Tibial nerve (tissue), 4 donors: ENCODE data around the gene IGLL1. TPM values are rescaled to one million over a fixed set of nuclear protein-coding genes. Genes with fewer than 3 reads are reported as not detected.
"Not testable (repeated sequence)": the region's sequence is repeated elsewhere in the genome, so short reads cannot be mapped to it uniquely, and the experiment has no call there.

ENCODE experiments used
- DNase-seq, 2 donors: peaks; one replicate each; pipeline ENCODE4 v3.0.0-alpha.2; 2019; ENCODE audit warnings: low spot score in 2 of 2
- H3K27ac ChIP-seq, 4 donors: fragments of 200-600 bp; sonication (generic) in 3 of 4; one replicate each; pipeline ENCODE4 v1.5.1; 2017 to 2019; ENCODE audit warnings: mild to moderate bottlenecking in 1 of 4
- H3K27me3 ChIP-seq, 2 donors: fragments of 200-600 bp; sonication (generic) in 1 of 2; one replicate each; pipeline versions ENCODE4 v1.5.1 to v1.6.0; 2017 to 2019
- H3K36me3 ChIP-seq, 3 donors: fragments of 200-600 bp; sonication (generic); one replicate each; pipeline ENCODE4 v1.5.1; 2018 to 2019
- H3K4me1 ChIP-seq, 4 donors: fragments of 200-600 bp; sonication (generic) in 3 of 4; one replicate each; pipeline ENCODE4 v1.5.1; 2017 to 2019
- H3K4me3 ChIP-seq, 4 donors: fragments of 200-600 bp; sonication (generic) in 3 of 4; one replicate each; pipeline ENCODE4 v1.5.1; 2017 to 2019; ENCODE audit warnings: mild to moderate bottlenecking in 1 of 4, moderate library complexity in 1 of 4
- H3K9me3 ChIP-seq, 4 donors: fragments of 200-600 bp; sonication (generic) in 3 of 4; one replicate each; pipeline ENCODE4 v1.5.1; 2017 to 2019
- CTCF ChIP-seq, 5 experiments: fragments of 200-600 bp in 3 of 5; fragments of 450-650 bp in 2 of 5; sonication (generic) in 3 of 5; IDR thresholded peaks; one replicate each; pipeline ENCODE4 v1.5.1; 2016 to 2019; ENCODE audit warnings: antibody characterized with exemption in 5 of 5, mild to moderate bottlenecking in 3 of 5, moderate library complexity in 2 of 5
- EP300 ChIP-seq, 2 donors: sonication (generic); formaldehyde crosslinking; IDR thresholded peaks; one replicate each; pipeline ENCODE4 v1.6.1; 2017; ENCODE audit warnings: antibody characterized with exemption in 2 of 2, mild to moderate bottlenecking in 1 of 2
- POLR2A ChIP-seq, 2 donors: fragments of 450-650 bp; IDR thresholded peaks; one replicate each; pipeline ENCODE4 v1.6.1; 2017; ENCODE audit warnings: antibody characterized with exemption in 2 of 2, mild to moderate bottlenecking in 2 of 2, moderate library complexity in 2 of 2
- WGBS, 2 donors: methylation state at CpG; one replicate each; pipeline ENCODE4 v1.1.5; 2018; 5-methylcytosine and 5-hydroxymethylcytosine counted together
- total RNA-seq, 4 donors: library from RNA; depleted of rRNA; stranded (reverse); fragments of >200 nt; gene quantifications; one replicate each; pipeline ENCODE4 v1.1.0, GENCODE V29; 2016

IGLL1 gene
- total RNA-seq, 4 donors from 2014 or later, result not detected

- no peak overlapping the region for H3K27ac ChIP-seq
- peak overlapping the region in 3 of 4 donors; percentile 25 to 55 (median 37) for H3K4me3 ChIP-seq
- no peak for DNase-seq
- H3K36me3 ChIP-seq, result no peaks in the 10 kb centered on the region
- no peaks in the 10 kb centered on the region for H3K9me3 ChIP-seq
- H3K4me1 ChIP-seq, result peaks cover 0 to 19% (median 13%) of the 10 kb centered on the region in 4 donors
- 5 to 12% methylated on average over 11 of the region's 11 CpGs for WGBS, 2 donors
- peaks cover 0 to 42% of the 10 kb centered on the region in 2 donors for H3K27me3 ChIP-seq
- TF ChIP-seq CTCF (IDR thresholded peaks at IDR 0.05) (no peak), EP300 (IDR thresholded peaks at IDR 0.05) (no peak), POLR2A (IDR thresholded peaks at IDR 0.05) (no peak)
These were observed 14.7 kb downstream of the IGLL1 start for GRCh38 chr22:23565305-23565914.

GRCh38 chr22:23564276-23564675 lies 15.8 kb downstream of the IGLL1 start:
- 74 to 77% methylated on average over 7 of the region's 7 CpGs for WGBS, 2 donors
- Histone ChIP-seq H3K27ac (no peak overlapping the region), H3K27me3 (peaks cover 0 to 42% of the 10 kb centered on the region in 2 donors), H3K9me3 (no peaks in the 10 kb centered on the region), H3K4me1 (peaks cover 0 to 19% (median 13%) of the 10 kb centered on the region in 4 donors), H3K4me3 (no peak overlapping the region), H3K36me3 (no peaks in the 10 kb centered on the region)
- TF ChIP-seq EP300 (IDR thresholded peaks at IDR 0.05) (no peak), POLR2A (IDR thresholded peaks at IDR 0.05) (no peak), CTCF (IDR thresholded peaks at IDR 0.05) (no peak)
- no peak for DNase-seq

GRCh38 chr22:23563111-23563510 lies 17.0 kb downstream of the IGLL1 start:
- TF ChIP-seq CTCF (IDR thresholded peaks at IDR 0.05), result no peak
- TF ChIP-seq EP300 (IDR thresholded peaks at IDR 0.05), result no peak
- TF ChIP-seq POLR2A (IDR thresholded peaks at IDR 0.05), result no peak
- no peaks in the 10 kb centered on the region for H3K36me3 ChIP-seq
- no peaks in the 10 kb centered on the region for H3K9me3 ChIP-seq
- WGBS, 2 donors, result 94 to 96% methylated on average over 9 of the region's 9 CpGs
- H3K4me3 ChIP-seq, result no peak overlapping the region
- no peak overlapping the region for H3K27ac ChIP-seq
- peaks cover 0 to 42% of the 10 kb centered on the region in 2 donors for H3K27me3 ChIP-seq
- H3K4me1 ChIP-seq, result peaks cover 0 to 19% (median 13%) of the 10 kb centered on the region in 4 donors
- DNase-seq, result no peak

- Histone ChIP-seq H3K27me3 (peaks cover 0 to 50% of the 10 kb centered on the region in 2 donors), H3K4me1 (peaks cover 0 to 19% (median 13%) of the 10 kb centered on the region in 4 donors), H3K9me3 (no peaks in the 10 kb centered on the region), H3K4me3 (no peak overlapping the region), H3K36me3 (no peaks in the 10 kb centered on the region), H3K27ac (no peak overlapping the region)
- no peak for TF ChIP-seq EP300 (IDR thresholded peaks at IDR 0.05)
- TF ChIP-seq POLR2A (IDR thresholded peaks at IDR 0.05), result no peak
- TF ChIP-seq CTCF (IDR thresholded peaks at IDR 0.05), result no peak
- DNase-seq, result no peak
- WGBS, 2 donors, result 84 to 85% methylated on average over 4 of the region's 4 CpGs
These were observed 17.9 kb downstream of the IGLL1 start for GRCh38 chr22:23562186-23562585.

GRCh38 chr22:23561025-23561510 lies 19.0 kb downstream of the IGLL1 start:
- WGBS, 2 donors, result 71 to 89% methylated on average over 5 to 7 of the region's 24 CpGs
- not testable (repeated sequence) for H3K4me3 ChIP-seq, H3K4me1 ChIP-seq, H3K9me3 ChIP-seq, H3K36me3 ChIP-seq, DNase-seq, H3K27ac ChIP-seq
- H3K27me3 ChIP-seq, result peaks cover 0 to 41% of the 10 kb centered on the region in 2 donors

- H3K4me1 ChIP-seq, H3K27ac ChIP-seq, H3K9me3 ChIP-seq, DNase-seq, H3K4me3 ChIP-seq, H3K36me3 ChIP-seq: not testable (repeated sequence)
- WGBS, 2 donors, result 38 to 57% methylated on average over 1 of the region's 1 CpG
- H3K27me3 ChIP-seq, result peaks cover 0 to 39% of the 10 kb centered on the region in 2 donors
These were observed 19.9 kb downstream of the IGLL1 start for GRCh38 chr22:23560215-23560614.
